Activated naive CD8-positive, alpha-beta T cell treated with anti-CD3 and anti-CD28 coated beads for 36 hours (primary cell): ENCODE data around the gene TTC14. TPM values are rescaled to one million over a fixed set of nuclear protein-coding genes. Genes with fewer than 3 reads are reported as not detected.

Experiments
- total RNA-seq, 2 experiments: library from RNA; stranded (reverse); gene quantifications; one replicate each; pipeline ENCODE4 v1.2.3, GENCODE V29; 2021

TTC14 gene
- total RNA-seq, 2 experiments from 2014 or later = 26.5 to 28.8 TPM

Other genes with a start within 250 kb of the TTC14 start
- gene CCDC39, start 77.3 kb downstream of the TTC14 start, total RNA-seq = not detected